Measurements from ENCODE around the gene VIPR2. TPM values are rescaled to one million over a fixed set of nuclear protein-coding genes. Genes with fewer than 3 reads are reported as not detected.

VIPR2 gene
- total RNA-seq, 4 donors from 2014 or later: 0.33 to 0.56 TPM; not detected in 2

- Histone ChIP-seq H3K4me1 (no peaks in the 10 kb centered on the region), H3K27me3 (no peaks in the 10 kb centered on the region), H3K36me3 (no peaks in the 10 kb centered on the region), H3K9me3 (no peaks in the 10 kb centered on the region), H3K4me3 (replicated peaks in 1 of 3) (no peak overlapping the region), H3K27ac (no peak overlapping the region)
- no peak for DNase-seq
- no peak for TF ChIP-seq POLR2A (IDR thresholded peaks at IDR 0.05)
- WGBS, 2 donors: 90 to 92% methylated on average over 10 to 15 of the region's 19 CpGs
- intact Hi-C loops (cut with DNase I): no loop called here
Measured at GRCh38 chr7:159119026-159119741, 25.5 kb downstream of the VIPR2 start.

DNA sequence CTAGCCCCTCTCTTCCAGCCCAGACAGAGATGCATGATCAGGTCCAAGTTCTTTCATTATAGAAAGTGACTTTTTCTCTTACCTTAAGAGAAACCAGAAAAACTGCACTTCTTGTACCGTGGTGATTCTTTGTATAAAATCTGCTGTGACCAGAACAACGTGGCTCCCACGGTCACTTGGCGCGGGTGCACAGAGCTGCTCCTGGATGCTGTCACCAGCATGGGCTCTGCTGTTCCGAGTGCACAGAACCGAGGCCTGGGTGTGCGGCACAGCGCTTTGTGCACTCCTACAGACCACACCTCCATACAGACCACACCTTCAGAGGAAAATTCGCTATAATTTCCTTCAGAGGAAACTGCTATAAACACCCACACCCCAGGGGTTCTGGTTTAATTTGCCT, 26.0 kb downstream of the VIPR2 start:
- Histone ChIP-seq H3K27me3 (no peaks in the 10 kb centered on the region), H3K27ac (no peak overlapping the region), H3K36me3 (no peaks in the 10 kb centered on the region), H3K4me3 (replicated peaks in 1 of 3) (no peak overlapping the region), H3K4me1 (no peaks in the 10 kb centered on the region), H3K9me3 (no peaks in the 10 kb centered on the region)
- 89 to 93% methylated on average over 10 of the region's 10 CpGs for WGBS, 2 donors
- DNase-seq: no peak
- intact Hi-C loops (cut with DNase I): no loop called here
- TF ChIP-seq CTCF (IDR thresholded peaks at IDR 0.05) (no peak), POLR2A (IDR thresholded peaks at IDR 0.05) (no peak)

- intact Hi-C loops (cut with DNase I): no loop called here
- no peak for DNase-seq
- Histone ChIP-seq H3K27me3 (no peaks in the 10 kb centered on the region), H3K4me3 (replicated peaks in 1 of 3) (no peak overlapping the region), H3K27ac (no peak overlapping the region), H3K9me3 (no peaks in the 10 kb centered on the region), H3K4me1 (no peaks in the 10 kb centered on the region), H3K36me3 (no peaks in the 10 kb centered on the region)
- 71 to 77% methylated on average over 8 to 13 of the region's 13 CpGs for WGBS, 2 donors
- TF ChIP-seq CTCF (IDR thresholded peaks at IDR 0.05): no peak
- TF ChIP-seq POLR2A (IDR thresholded peaks at IDR 0.05): no peak
Measured at GRCh38 chr7:159118197-159118595, 26.5 kb downstream of the VIPR2 start.

DNA sequence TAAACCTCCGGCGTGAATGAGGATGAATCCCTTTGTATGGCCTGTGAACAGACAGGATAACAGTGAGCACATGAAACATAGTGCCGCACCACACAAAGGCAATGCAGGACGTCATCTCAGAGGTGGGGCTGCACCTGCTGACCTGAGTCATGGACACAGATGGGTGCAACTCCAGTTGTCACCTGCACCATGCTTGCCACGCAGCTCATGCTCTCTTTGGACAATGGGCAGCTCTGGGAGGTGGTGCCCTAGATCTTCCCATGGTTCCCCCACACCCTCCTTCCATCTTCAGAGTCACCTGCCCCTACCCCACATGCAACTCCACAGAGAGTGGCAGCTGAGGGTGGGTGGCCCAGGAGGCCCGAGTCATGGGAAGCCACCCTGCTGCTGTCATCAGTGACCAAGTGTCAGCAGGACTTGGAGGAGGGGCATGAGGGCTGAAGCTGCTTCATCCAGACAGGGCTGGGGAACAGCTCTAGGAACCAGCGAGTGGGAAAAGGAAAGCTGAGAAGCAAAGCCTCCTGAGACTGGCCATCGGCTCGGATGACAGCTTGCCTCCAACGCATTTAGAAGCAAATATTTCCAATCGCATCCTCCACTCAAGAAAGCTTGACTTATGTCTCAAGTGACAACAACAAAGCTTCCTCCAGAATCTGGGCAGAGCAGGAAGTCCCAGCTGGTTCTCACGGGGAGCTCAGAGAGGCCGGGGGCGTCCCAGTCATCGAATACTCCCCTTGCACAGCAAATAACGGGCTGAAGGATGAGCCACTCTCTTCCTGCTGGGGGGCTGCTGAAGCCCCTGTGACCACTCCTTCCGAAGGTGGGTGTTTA, 27.1 kb downstream of the VIPR2 start:
- no peaks in the 10 kb centered on the region for H3K27me3 ChIP-seq
- intact Hi-C loops (cut with DNase I): no loop called here
- H3K9me3 ChIP-seq: no peaks in the 10 kb centered on the region
- no peaks in the 10 kb centered on the region for H3K4me1 ChIP-seq
- H3K4me3 ChIP-seq (replicated peaks in 1 of 3): no peak overlapping the region
- no peak for DNase-seq
- H3K36me3 ChIP-seq: no peaks in the 10 kb centered on the region
- TF ChIP-seq POLR2A (IDR thresholded peaks at IDR 0.05) (no peak), CTCF (IDR thresholded peaks at IDR 0.05) (no peak)
- 60 to 70% methylated on average over 15 to 16 of the region's 17 CpGs for WGBS, 2 donors
- no peak overlapping the region for H3K27ac ChIP-seq

GRCh38 chr7:159116581-159117339, 27.9 kb downstream of the VIPR2 start:
- H3K4me3 ChIP-seq (replicated peaks in 1 of 3): no peak overlapping the region
- intact Hi-C loops (cut with DNase I): no loop called here
- DNase-seq: no peak
- no peak overlapping the region for H3K27ac ChIP-seq
- no peaks in the 10 kb centered on the region for H3K4me1 ChIP-seq
- WGBS, 2 donors: 85 to 87% methylated on average over 16 of the region's 16 CpGs
- H3K27me3 ChIP-seq: peaks cover 3% of the 10 kb centered on the region
- TF ChIP-seq POLR2A (IDR thresholded peaks at IDR 0.05): no peak
- no peak for TF ChIP-seq CTCF (IDR thresholded peaks at IDR 0.05)
- H3K9me3 ChIP-seq: no peaks in the 10 kb centered on the region
- H3K36me3 ChIP-seq: no peaks in the 10 kb centered on the region
